ENCODE data around the gene SOX11.

Gene SOX11

DNA sequence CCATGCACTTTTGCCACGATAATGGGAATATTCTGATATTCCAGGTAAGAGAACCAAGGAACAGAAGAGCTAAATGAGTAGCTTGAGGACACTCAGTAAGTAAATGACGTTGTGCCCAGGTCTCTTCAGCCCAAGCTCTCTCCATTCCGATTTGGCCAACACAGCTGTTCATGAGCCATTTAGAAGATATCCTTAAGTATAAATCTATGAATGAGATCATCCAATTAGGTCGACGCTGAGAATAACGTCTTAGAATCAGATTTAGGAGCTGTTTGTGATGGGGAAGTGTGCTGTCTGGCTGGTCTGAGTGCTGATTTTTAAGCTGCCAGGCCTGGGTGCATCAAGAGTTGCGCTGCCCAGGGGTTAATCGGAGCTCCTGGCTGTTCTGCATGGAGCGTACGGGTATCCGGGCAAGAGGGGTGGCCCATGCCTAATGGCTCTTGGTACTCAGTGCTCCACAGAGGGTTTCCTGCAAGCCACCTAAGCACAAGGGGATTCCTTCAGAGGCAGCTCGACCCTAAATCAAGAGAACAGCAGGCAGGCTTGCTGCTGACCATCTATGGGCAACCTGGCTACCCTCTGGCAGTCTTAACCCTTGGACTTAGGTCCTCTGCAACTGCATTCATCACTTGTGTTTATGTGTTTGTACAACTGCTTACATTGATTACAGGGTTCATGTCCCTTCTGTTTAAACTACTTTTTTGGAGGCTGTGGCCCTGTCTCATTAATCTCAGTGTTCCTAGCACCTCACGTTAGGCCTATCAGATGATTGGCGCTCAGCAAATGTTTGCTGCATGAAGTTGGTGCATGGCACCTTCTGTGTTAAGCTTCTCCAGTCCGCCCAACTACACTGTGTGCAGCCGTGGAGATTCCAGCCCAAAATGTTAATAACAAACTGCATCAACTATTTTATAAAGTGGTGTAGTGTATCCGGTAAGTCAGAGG lies 31.9 kb downstream of the SOX11 start:
- DNase-seq (ENCODE audit: insufficient read length, low spot score), result no peak
- no peak for FAIRE-seq
- TF ChIP-seq, protein P1, sequence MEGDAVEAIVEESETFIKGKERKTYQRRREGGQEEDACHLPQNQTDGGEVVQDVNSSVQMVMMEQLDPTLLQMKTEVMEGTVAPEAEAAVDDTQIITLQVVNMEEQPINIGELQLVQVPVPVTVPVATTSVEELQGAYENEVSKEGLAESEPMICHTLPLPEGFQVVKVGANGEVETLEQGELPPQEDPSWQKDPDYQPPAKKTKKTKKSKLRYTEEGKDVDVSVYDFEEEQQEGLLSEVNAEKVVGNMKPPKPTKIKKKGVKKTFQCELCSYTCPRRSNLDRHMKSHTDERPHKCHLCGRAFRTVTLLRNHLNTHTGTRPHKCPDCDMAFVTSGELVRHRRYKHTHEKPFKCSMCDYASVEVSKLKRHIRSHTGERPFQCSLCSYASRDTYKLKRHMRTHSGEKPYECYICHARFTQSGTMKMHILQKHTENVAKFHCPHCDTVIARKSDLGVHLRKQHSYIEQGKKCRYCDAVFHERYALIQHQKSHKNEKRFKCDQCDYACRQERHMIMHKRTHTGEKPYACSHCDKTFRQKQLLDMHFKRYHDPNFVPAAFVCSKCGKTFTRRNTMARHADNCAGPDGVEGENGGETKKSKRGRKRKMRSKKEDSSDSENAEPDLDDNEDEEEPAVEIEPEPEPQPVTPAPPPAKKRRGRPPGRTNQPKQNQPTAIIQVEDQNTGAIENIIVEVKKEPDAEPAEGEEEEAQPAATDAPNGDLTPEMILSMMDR (IDR thresholded peaks at IDR 0.05; ENCODE audit: insufficient read depth, missing control alignments), result no peak

DNA sequence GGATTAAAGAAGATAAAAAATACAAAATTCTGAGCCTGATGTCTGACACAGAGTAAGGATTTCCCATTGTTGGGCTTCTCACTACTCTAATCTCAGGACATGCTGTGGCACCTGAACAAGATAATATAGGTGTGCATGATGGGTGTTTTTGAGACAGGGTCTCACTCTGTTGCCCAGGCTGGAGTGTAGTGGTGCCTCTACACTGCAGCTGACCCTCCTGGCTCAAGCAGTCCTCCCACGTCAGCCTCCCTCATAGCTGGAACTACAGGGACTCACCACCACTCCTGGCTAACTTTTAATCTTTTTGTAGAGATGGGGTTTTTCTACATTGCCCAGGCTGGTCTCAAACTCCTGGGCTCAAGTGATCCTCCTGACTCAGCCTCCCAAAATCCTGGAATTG lies 32.9 kb downstream of the SOX11 start:
- no peak for DNase-seq (ENCODE audit: insufficient read length, low spot score)
- FAIRE-seq, result no peak
- TF ChIP-seq, protein P1 (IDR thresholded peaks at IDR 0.05; ENCODE audit: insufficient read depth, missing control alignments), result no peak

DNA sequence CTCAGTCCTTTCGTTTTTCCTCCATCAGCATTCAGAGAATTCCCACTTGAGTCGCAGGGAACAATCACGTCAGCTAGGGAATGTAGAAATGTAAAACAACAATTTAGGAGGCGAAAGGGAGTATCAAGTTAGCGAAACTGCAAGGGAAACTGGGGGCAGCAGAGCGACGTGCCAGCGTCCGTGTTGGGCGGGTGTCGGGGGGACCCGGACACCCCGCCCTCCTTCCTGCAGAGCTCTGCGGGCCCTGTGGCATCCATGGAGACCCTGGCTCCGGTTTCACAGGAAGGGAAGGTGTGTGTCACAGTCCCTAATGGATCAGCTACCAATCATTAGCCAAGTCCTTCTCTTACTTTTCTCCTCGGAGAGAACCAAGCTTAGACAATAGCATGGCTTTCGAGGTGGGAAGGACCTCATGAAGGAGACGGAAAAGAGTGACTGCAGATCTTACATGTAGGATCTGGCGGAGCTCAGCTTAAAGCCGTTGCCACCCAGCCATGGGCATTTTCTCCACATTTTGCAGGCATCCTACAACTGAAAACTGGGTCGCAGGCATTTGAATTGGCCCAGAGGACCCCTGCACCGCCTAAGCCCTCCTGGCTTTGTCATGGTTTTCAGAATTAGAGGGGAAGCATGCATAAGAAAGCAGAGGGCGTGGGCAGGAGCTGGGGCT lies 33.7 kb downstream of the SOX11 start:
- FAIRE-seq, result no peak
- DNase-seq (ENCODE audit: insufficient read length, low spot score), result no peak
- TF ChIP-seq, protein P1 (IDR thresholded peaks at IDR 0.05; ENCODE audit: insufficient read depth, missing control alignments), result no peak

DNA sequence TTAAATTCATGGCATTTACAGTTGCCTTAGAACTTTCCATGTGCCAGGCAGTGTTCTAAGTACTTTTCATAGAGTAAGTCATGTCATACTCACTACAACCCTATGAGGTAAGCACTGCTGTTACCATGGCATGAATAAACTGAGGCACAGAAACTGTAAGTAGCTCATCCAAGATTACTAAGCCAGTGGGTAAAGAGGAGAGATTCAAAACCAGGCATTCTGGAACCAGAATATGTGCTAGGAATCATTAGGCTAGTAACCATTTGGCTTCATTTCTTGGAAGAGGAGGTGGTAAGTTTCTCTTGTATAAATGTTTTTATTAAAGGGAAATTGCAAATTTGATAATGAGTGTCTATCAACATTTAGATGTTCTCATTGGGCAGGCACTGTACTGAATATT lies 35.1 kb downstream of the SOX11 start:
- FAIRE-seq (no peak), DNase-seq (ENCODE audit: insufficient read length, low spot score) (no peak)
- TF ChIP-seq, protein P1 (IDR thresholded peaks at IDR 0.05; ENCODE audit: insufficient read depth, missing control alignments), result no peak

DNA sequence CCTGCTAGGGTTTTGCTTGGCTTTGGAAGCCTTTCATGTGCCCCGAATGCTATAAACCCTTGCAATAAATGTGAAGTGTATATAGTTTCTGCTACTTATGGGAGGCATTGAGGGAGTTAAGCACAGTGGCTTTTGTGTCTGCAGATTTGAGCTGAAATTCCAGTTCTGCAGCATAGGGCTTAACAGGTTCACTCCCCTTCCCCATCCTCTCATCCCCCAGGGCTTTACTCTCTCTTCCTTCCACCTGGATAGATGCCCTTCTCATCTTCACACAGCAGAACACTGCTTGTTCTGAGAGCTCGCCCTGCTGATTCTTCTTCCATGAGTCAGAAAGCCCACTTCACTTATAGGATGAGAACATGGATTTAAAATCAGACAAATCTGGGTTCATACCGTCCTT lies 37.2 kb downstream of the SOX11 start:
- no peak for FAIRE-seq
- TF ChIP-seq, protein P1 (IDR thresholded peaks at IDR 0.05; ENCODE audit: insufficient read depth, missing control alignments), result no peak
- no peak for DNase-seq (ENCODE audit: insufficient read length, low spot score)

DNA sequence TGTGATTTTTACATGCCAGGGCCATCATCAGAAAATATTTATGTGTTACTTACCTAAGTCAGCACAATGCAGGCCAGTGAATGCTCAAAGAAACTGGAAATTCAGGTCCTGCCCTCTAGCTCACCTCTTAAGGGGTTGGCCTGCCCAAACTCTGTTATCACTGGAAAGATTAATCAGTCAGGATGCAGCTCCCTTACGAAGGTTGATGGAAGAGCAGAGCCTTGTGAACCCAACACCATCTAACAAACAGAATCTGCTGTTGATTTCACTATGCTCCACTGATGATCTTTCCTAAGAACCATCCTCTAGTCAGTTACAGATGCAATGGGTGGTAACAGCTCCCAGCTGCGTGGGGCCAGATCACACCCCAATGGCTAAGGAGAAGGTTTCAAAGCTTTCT lies 38.2 kb downstream of the SOX11 start:
- peak; percentile 64 for FAIRE-seq
- TF ChIP-seq, protein P1 (IDR thresholded peaks at IDR 0.05; ENCODE audit: insufficient read depth, missing control alignments), result no peak
- DNase-seq (ENCODE audit: insufficient read length, low spot score), result no peak

Measured in D721Med (cell line).